Measurements from ENCODE around the gene PLOD2.

Gene PLOD2

GRCh38 chr3:146129750-146130149 lies 31.2 kb downstream of the PLOD2 start:
- TF ChIP-seq, protein P1, sequence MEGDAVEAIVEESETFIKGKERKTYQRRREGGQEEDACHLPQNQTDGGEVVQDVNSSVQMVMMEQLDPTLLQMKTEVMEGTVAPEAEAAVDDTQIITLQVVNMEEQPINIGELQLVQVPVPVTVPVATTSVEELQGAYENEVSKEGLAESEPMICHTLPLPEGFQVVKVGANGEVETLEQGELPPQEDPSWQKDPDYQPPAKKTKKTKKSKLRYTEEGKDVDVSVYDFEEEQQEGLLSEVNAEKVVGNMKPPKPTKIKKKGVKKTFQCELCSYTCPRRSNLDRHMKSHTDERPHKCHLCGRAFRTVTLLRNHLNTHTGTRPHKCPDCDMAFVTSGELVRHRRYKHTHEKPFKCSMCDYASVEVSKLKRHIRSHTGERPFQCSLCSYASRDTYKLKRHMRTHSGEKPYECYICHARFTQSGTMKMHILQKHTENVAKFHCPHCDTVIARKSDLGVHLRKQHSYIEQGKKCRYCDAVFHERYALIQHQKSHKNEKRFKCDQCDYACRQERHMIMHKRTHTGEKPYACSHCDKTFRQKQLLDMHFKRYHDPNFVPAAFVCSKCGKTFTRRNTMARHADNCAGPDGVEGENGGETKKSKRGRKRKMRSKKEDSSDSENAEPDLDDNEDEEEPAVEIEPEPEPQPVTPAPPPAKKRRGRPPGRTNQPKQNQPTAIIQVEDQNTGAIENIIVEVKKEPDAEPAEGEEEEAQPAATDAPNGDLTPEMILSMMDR (IDR thresholded peaks at IDR 0.05) = no peak
- Histone ChIP-seq H3K4me2 (ENCODE audit: low read length) (no peak overlapping the region), H3K9me3 (ENCODE audit: control insufficient read depth, low read length) (no peaks in the 10 kb centered on the region), H2AFZ (no peak overlapping the region), H3K9ac (no peak overlapping the region), H3K27me3 (ENCODE audit: control insufficient read depth, insufficient read depth, low read length) (no peaks in the 10 kb centered on the region), H3K27ac (no peak overlapping the region), H3K4me3 (ENCODE audit: low read depth, low read length) (no peak overlapping the region), H3K79me2 (peaks cover 6% of the 10 kb centered on the region), H3K4me1 (peaks cover 10% of the 10 kb centered on the region), H3K36me3 (ENCODE audit: control insufficient read depth, insufficient read depth, low read length) (no peaks in the 10 kb centered on the region)

DNA sequence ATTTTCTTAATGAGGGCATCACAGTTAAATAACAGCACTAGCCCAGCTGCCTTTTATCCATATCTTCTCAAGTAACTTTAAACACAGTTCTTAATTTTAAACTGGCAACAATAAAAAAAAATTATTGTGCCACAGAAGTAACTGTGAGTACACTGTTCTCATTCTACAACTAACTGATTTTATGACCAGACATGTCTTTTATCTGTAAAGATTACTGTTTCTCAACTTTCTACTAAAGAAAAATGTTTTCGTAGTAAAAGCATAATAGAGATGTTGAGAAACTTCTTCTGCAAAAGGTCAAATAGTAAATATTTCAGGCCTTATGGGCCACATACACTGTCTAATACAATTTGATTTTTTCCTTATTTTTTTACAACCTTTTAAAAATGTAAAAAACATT lies 32.0 kb downstream of the PLOD2 start:
- peaks cover 6% of the 10 kb centered on the region for H3K4me1 ChIP-seq
- H3K9ac ChIP-seq = no peak overlapping the region

DNA sequence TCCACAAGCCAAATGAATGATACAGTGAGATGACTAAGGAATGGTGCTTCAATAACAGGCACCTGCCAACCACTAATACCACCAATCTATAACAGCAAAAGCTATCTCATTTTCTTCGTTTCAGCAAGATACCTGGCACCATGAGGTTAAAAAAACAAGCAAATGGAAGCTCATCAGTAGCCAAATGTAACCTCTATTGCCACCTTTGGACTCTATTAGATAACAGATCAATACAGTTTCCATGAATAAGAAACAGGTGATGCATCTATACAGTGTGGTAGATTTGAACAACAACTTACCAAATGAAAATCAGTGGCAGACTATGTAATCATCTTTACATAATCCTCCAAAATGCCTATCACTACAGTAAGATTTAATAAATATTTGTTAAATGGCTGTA lies 32.8 kb downstream of the PLOD2 start:
- TF ChIP-seq, protein P1 (IDR thresholded peaks at IDR 0.05) = no peak

More for the DNA sequence above, 32.0 kb downstream of the PLOD2 start:
- TF ChIP-seq, protein P1 (IDR thresholded peaks at IDR 0.05) = no peak
- peaks cover 6% of the 10 kb centered on the region for H3K79me2 ChIP-seq
- H3K9me3 ChIP-seq (ENCODE audit: control insufficient read depth, low read length) = no peaks in the 10 kb centered on the region
- H3K27ac ChIP-seq = no peak overlapping the region
- H3K4me2 ChIP-seq (ENCODE audit: low read length) = no peak overlapping the region
- H3K4me3 ChIP-seq (ENCODE audit: low read depth, low read length) = no peak overlapping the region
- H3K36me3 ChIP-seq (ENCODE audit: control insufficient read depth, insufficient read depth, low read length) = no peaks in the 10 kb centered on the region
- H2AFZ ChIP-seq = no peak overlapping the region
- no peaks in the 10 kb centered on the region for H3K27me3 ChIP-seq (ENCODE audit: control insufficient read depth, insufficient read depth, low read length)

DNA sequence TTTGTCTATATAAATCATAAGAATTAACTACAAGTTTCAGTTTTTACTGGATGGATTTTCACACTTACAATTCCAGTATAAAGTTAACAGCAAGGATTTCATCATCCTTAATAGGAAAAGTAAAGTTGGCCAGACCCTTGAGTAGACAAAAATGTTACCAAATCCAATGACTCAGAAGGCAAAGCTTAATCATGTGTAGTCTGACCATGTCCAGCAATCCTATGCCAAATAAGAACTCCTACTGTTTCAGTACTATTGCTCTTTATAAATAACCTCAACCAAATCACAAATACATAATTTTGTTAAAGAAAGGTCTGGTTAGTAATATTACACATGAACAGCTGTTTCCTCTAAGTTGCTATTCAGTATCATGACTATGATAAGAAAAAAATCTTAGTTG lies 35.0 kb downstream of the PLOD2 start:
- no peak overlapping the region for H3K9ac ChIP-seq
- peaks cover 6% of the 10 kb centered on the region for H3K79me2 ChIP-seq
- H3K4me2 ChIP-seq (ENCODE audit: low read length) = no peak overlapping the region
- H3K4me1 ChIP-seq = no peaks in the 10 kb centered on the region
- TF ChIP-seq, protein P1 (IDR thresholded peaks at IDR 0.05) = no peak
- H2AFZ ChIP-seq = no peak overlapping the region
- H3K27me3 ChIP-seq (ENCODE audit: control insufficient read depth, insufficient read depth, low read length) = no peaks in the 10 kb centered on the region
- no peaks in the 10 kb centered on the region for H3K9me3 ChIP-seq (ENCODE audit: control insufficient read depth, low read length)
- no peak overlapping the region for H3K27ac ChIP-seq
- H3K4me3 ChIP-seq (ENCODE audit: low read depth, low read length) = no peak overlapping the region
- H3K36me3 ChIP-seq (ENCODE audit: control insufficient read depth, insufficient read depth, low read length) = no peaks in the 10 kb centered on the region

More for the DNA sequence above, 32.8 kb downstream of the PLOD2 start:
- H3K27me3 ChIP-seq (ENCODE audit: control insufficient read depth, insufficient read depth, low read length) = no peaks in the 10 kb centered on the region
- peaks cover 6% of the 10 kb centered on the region for H3K79me2 ChIP-seq
- no peak overlapping the region for H2AFZ ChIP-seq
- H3K27ac ChIP-seq = no peak overlapping the region
- H3K36me3 ChIP-seq (ENCODE audit: control insufficient read depth, insufficient read depth, low read length) = no peaks in the 10 kb centered on the region
- H3K4me2 ChIP-seq (ENCODE audit: low read length) = no peak overlapping the region
- no peak overlapping the region for H3K4me3 ChIP-seq (ENCODE audit: low read depth, low read length)
- no peak overlapping the region for H3K9ac ChIP-seq
- no peaks in the 10 kb centered on the region for H3K4me1 ChIP-seq
- H3K9me3 ChIP-seq (ENCODE audit: control insufficient read depth, low read length) = no peaks in the 10 kb centered on the region

GRCh38 chr3:146124126-146124801 lies 36.7 kb downstream of the PLOD2 start:
- Histone ChIP-seq H3K9me3 (ENCODE audit: control insufficient read depth, low read length) (no peaks in the 10 kb centered on the region), H3K27ac (no peak overlapping the region), H3K4me3 (ENCODE audit: low read depth, low read length) (no peak overlapping the region), H3K4me2 (ENCODE audit: low read length) (no peak overlapping the region), H2AFZ (no peak overlapping the region), H3K79me2 (peaks cover 6% of the 10 kb centered on the region), H3K36me3 (ENCODE audit: control insufficient read depth, insufficient read depth, low read length) (no peaks in the 10 kb centered on the region), H3K27me3 (ENCODE audit: control insufficient read depth, insufficient read depth, low read length) (no peaks in the 10 kb centered on the region), H3K4me1 (no peaks in the 10 kb centered on the region), H3K9ac (no peak overlapping the region)
- TF ChIP-seq, protein P1 (IDR thresholded peaks at IDR 0.05) = no peak

All from parathyroid adenoma (tissue), 2 donors.